Motor neuron (in vitro differentiated cells): ENCODE data around the gene DRAM2. TPM values are rescaled to one million over a fixed set of nuclear protein-coding genes. Genes with fewer than 3 reads are reported as not detected.

Experiments
- ATAC-seq, 8 experiments: fragments of 200-7000 bp; cut with Tn5 transposase; replicated peaks in 6 of 8; 2 replicates each; pipeline ENCODE4 v1.8.0; 2021; ENCODE audit warnings: mild to moderate bottlenecking in 8 of 8, moderate library complexity in 8 of 8
- H3K27ac ChIP-seq, 2 donors: fragments of 250-450 bp; sonication (Bioruptor Pico); 2 replicates each; pipeline ENCODE4 v1.9.0; 2021; ENCODE audit warnings: antibody characterized with exemption in 2 of 2, mild to moderate bottlenecking in 2 of 2, moderate library complexity in 1 of 2
- H3K4me1 ChIP-seq, 2 donors: fragments of 250-450 bp; sonication (Bioruptor Pico); replicated peaks in 1 of 2; 2 replicates each; pipeline ENCODE4 v1.6.1; 2021; ENCODE audit warnings: antibody characterized with exemption in 2 of 2, mild to moderate bottlenecking in 2 of 2, moderate library complexity in 1 of 2
- H3K4me3 ChIP-seq, 5 donors: fragments of 250-450 bp; sonication (Bioruptor Pico); 2 replicates each; pipeline ENCODE4 v1.9.0; 2021; ENCODE audit warnings: antibody characterized with exemption in 5 of 5, mild to moderate bottlenecking in 5 of 5, moderate library complexity in 4 of 5
- WGBS, 10 experiments: fragments of 450-650 bp; shearing (Covaris generic); methylation state at CpG; one replicate each; pipeline ENCODE4 v1.0.0; 2022; 5-methylcytosine and 5-hydroxymethylcytosine counted together
- in situ Hi-C, 9 experiments: fragments of 400-800 bp; cut with MboI; loops; one replicate each; pipeline ENCODE4 v1.15.0; 2021; ENCODE audit warnings: low sequenced_read_pairs in 9 of 9, low pct_unique_long_range_greater_than_20kb in 2 of 9; ENCODE audit not compliant: unreplicated experiment in 9 of 9
- total RNA-seq, 8 experiments: library from RNA; unstranded; fragments of 300-600 nt; gene quantifications; 2 replicates each; pipeline versions ENCODE4 v1.2.3 to v1.2.4, GENCODE V29; 2022

Gene DRAM2
- total RNA-seq, 8 experiments from 2014 or later = 26.8 to 50.3 (median 42.4) TPM

- no peak for ATAC-seq
- 90 to 100% (median 100%) methylated on average over 1 to 2 of the region's 2 CpGs; no CpG with 5 or more reads in 1 of the 10 experiments for WGBS, 10 experiments
- Histone ChIP-seq H3K4me3 (no peak overlapping the region), H3K27ac (no peak overlapping the region), H3K4me1 (peaks cover 2 to 7% of the 10 kb centered on the region in 2 donors)
- in situ Hi-C loops = no loop called here
Observed at GRCh38 chr1:111157431-111157830, 17.5 kb upstream of the DRAM2 start.

GRCh38 chr1:111154021-111154999 lies 14.4 kb upstream of the DRAM2 start:
- in situ Hi-C loops = no loop called here
- 92 to 100% (median 98%) methylated on average over 1 to 5 of the region's 5 CpGs for WGBS, 10 experiments
- Histone ChIP-seq H3K4me3 (no peak overlapping the region), H3K4me1 (peaks cover 0 to 3% of the 10 kb centered on the region in 2 donors), H3K27ac (no peak overlapping the region)
- no peak for ATAC-seq

GRCh38 chr1:111151838-111152237 lies 11.9 kb upstream of the DRAM2 start:
- Histone ChIP-seq H3K4me1 (peaks cover 0 to 3% of the 10 kb centered on the region in 2 donors), H3K27ac (no peak overlapping the region), H3K4me3 (no peak overlapping the region)
- in situ Hi-C loops = no loop called here
- 76 to 100% (median 88%) methylated on average over 1 to 3 of the region's 3 CpGs for WGBS, 10 experiments
- ATAC-seq = no peak

GRCh38 chr1:111148376-111148881 lies 8.5 kb upstream of the DRAM2 start:
- H3K27ac ChIP-seq = no peak overlapping the region
- H3K4me3 ChIP-seq = no peak overlapping the region

GRCh38 chr1:111147948-111148347 lies 8.1 kb upstream of the DRAM2 start:
- Histone ChIP-seq H3K4me1 (peaks cover 0 to 3% of the 10 kb centered on the region in 2 donors), H3K27ac (no peak overlapping the region), H3K4me3 (no peak overlapping the region)
- WGBS, 10 experiments = 22 to 100% (median 88%) methylated on average over 1 to 3 of the region's 3 CpGs
- in situ Hi-C loops = no loop called here
- ATAC-seq = no peak

More at GRCh38 chr1:111148376-111148881, 8.5 kb upstream of the DRAM2 start:
- WGBS, 10 experiments = 57 to 100% (median 94%) methylated on average over 2 of the region's 2 CpGs; no CpG with 5 or more reads in 1 of the 10 experiments
- ATAC-seq = no peak
- peaks cover 0 to 3% of the 10 kb centered on the region in 2 donors for H3K4me1 ChIP-seq
- in situ Hi-C loops = no loop called here

GRCh38 chr1:111145963-111146768 lies 6.3 kb upstream of the DRAM2 start:
- Histone ChIP-seq H3K4me3 (no peak overlapping the region), H3K27ac (no peak overlapping the region), H3K4me1 (peaks cover under 1 to 4% of the 10 kb centered on the region in 2 donors)
- in situ Hi-C loops = no loop called here
- no peak for ATAC-seq

- Histone ChIP-seq H3K4me1 (peaks cover 0 to 7% of the 10 kb centered on the region in 2 donors), H3K4me3 (no peak overlapping the region), H3K27ac (no peak overlapping the region)
- in situ Hi-C loops = no loop called here
- 86 to 100% (median 100%) methylated on average over 1 to 2 of the region's 2 CpGs; no CpG with 5 or more reads in 2 of the 10 experiments for WGBS, 10 experiments
- no peak for ATAC-seq
Observed at GRCh38 chr1:111145542-111145941, 5.6 kb upstream of the DRAM2 start.

- Histone ChIP-seq H3K4me3 (no peak overlapping the region), H3K27ac (no peak overlapping the region), H3K4me1 (peaks cover 6 to 15% of the 10 kb centered on the region in 2 donors)
- in situ Hi-C loops = no loop called here
- ATAC-seq = peak in 1 of 8 experiments; percentile 4
- 43 to 100% (median 73%) methylated on average over 1 to 5 of the region's 5 CpGs for WGBS, 10 experiments
Observed at GRCh38 chr1:111142356-111142975, 2.6 kb upstream of the DRAM2 start.

- Histone ChIP-seq H3K4me1 (peaks cover 6 to 15% of the 10 kb centered on the region in 2 donors), H3K4me3 (peak overlapping the region; percentile 56 to 91 (median 80)), H3K27ac (no peak overlapping the region)
- WGBS, 10 experiments = 21 to 90% (median 48%) methylated on average over 2 to 5 of the region's 5 CpGs
- no peak for ATAC-seq
- in situ Hi-C loops = no loop called here
Observed at GRCh38 chr1:111141245-111142220, 1.6 kb upstream of the DRAM2 start.

- in situ Hi-C loops = no loop called here
- Histone ChIP-seq H3K27ac (peak overlapping the region; percentile 87 to 89), H3K4me3 (peak overlapping the region; percentile 56 to 91 (median 80)), H3K4me1 (peaks cover 6 to 15% of the 10 kb centered on the region in 2 donors)
- peak in 5 of 8 experiments; percentile 53 to 68 (median 67) for ATAC-seq
- WGBS, 10 experiments = 0 to 10% (median 0%) methylated on average over 1 to 7 of the region's 9 CpGs; no CpG with 5 or more reads in 2 of the 10 experiments
Observed at GRCh38 chr1:111140680-111140967, 731 bp upstream of the DRAM2 start.

GRCh38 chr1:111139324-111139955 lies 453 bp downstream of the DRAM2 start:
- H3K4me1 ChIP-seq = peaks cover 6 to 15% of the 10 kb centered on the region in 2 donors
- peak overlapping the region; percentile 87 to 89 for H3K27ac ChIP-seq
- peak overlapping the region; percentile 56 to 91 (median 80) for H3K4me3 ChIP-seq
- WGBS, 10 experiments = 0 to 5% (median 1%) methylated on average over 5 to 22 of the region's 33 CpGs; no CpG with 5 or more reads in 2 of the 10 experiments
- ATAC-seq = peak; percentile 6 to 71 (median 50)
- in situ Hi-C loops = no loop called here
